Body of pancreas (tissue), 4 donors: ENCODE data around the gene METTL1.

Experiments used
- POLR2A ChIP-seq, 3 donors: fragments of 450-650 bp; IDR thresholded peaks; one replicate each; pipeline ENCODE4 v1.6.1; 2016; ENCODE audit warnings: antibody characterized with exemption in 3 of 3, mild to moderate bottlenecking in 2 of 3
- TF ChIP-seq, protein P1 (sequence below), 7 experiments: fragments of 450-650 bp in 4 of 7; fragments of 200-600 bp in 3 of 7; sonication (generic) in 3 of 7; IDR thresholded peaks; one replicate each; pipeline ENCODE4 v1.5.1; 2016 to 2019; ENCODE audit warnings: antibody characterized with exemption in 7 of 7

- TF ChIP-seq, protein P1, sequence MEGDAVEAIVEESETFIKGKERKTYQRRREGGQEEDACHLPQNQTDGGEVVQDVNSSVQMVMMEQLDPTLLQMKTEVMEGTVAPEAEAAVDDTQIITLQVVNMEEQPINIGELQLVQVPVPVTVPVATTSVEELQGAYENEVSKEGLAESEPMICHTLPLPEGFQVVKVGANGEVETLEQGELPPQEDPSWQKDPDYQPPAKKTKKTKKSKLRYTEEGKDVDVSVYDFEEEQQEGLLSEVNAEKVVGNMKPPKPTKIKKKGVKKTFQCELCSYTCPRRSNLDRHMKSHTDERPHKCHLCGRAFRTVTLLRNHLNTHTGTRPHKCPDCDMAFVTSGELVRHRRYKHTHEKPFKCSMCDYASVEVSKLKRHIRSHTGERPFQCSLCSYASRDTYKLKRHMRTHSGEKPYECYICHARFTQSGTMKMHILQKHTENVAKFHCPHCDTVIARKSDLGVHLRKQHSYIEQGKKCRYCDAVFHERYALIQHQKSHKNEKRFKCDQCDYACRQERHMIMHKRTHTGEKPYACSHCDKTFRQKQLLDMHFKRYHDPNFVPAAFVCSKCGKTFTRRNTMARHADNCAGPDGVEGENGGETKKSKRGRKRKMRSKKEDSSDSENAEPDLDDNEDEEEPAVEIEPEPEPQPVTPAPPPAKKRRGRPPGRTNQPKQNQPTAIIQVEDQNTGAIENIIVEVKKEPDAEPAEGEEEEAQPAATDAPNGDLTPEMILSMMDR (IDR thresholded peaks at IDR 0.05), result peak in 1 of 7 experiments; percentile 8
- TF ChIP-seq POLR2A (IDR thresholded peaks at IDR 0.05), result no peak
Observed at GRCh38 chr12:57775563-57776246, 3.8 kb upstream of the METTL1 start.
